Left cardiac atrium (tissue), 4 donors: ENCODE results near the gene IQCM. TPM values are rescaled to one million over a fixed set of nuclear protein-coding genes. Genes with fewer than 3 reads are reported as not detected.

Experiments
- ATAC-seq, 2 donors: fragments of 200-7000 bp; cut with Tn5 transposase; one replicate each; pipeline ENCODE4 v1.9.1; 2020; ENCODE audit warnings: mild to moderate bottlenecking in 2 of 2, moderate library complexity in 2 of 2
- DNase-seq: peaks from one replicate; pipeline ENCODE4 v3.0.0-alpha.2; 2020
- intact Hi-C, 2 donors: fragments of 100-400 bp; cut with DNase I; formaldehyde crosslinking; loops; one replicate each; pipeline versions ENCODE4 v1.14.1 to v1.15.1; 2022 to 2023
- total RNA-seq, 2 donors: library from RNA; stranded (reverse); fragmentation: NEBNext Ultra II Directional; extraction: Animal tissue kit (Norgen Biotek cat#: 25700); gene quantifications; one replicate each; pipeline ENCODE4 v1.2.1, GENCODE V29; 2021
- donor health status: DM: no; HTN: yes; CAD: no.
- donor health status: DM: no; HTN: yes; CAD: no; lungs with severe emphysema.
- donor health status: DM: yes; HTN: yes; CAD: no.
- donor health status: Dilated cardiomyopathy.

IQCM gene
- total RNA-seq, 2 donors from 2014 or later: not detected

- ATAC-seq (no peak), DNase-seq (no peak)
- intact Hi-C loops: no loop called here
Measured at GRCh38 chr4:149785696-149786431, 29.8 kb downstream of the IQCM start.

- DNase-seq: no peak
- no peak for ATAC-seq
- intact Hi-C loops: no loop called here
Measured at GRCh38 chr4:149784018-149784417, 31.6 kb downstream of the IQCM start.

- intact Hi-C loops: no loop called here
- DNase-seq: no peak
- no peak for ATAC-seq
Measured at GRCh38 chr4:149781150-149781549, 34.5 kb downstream of the IQCM start.

GRCh38 chr4:149768477-149768876, 47.2 kb downstream of the IQCM start:
- no peak for ATAC-seq
- intact Hi-C loops: no loop called here
- no peak for DNase-seq

GRCh38 chr4:149766135-149766534, 49.5 kb downstream of the IQCM start:
- ATAC-seq (no peak), DNase-seq (no peak)
- intact Hi-C loops: no loop called here

GRCh38 chr4:149765630-149766029, 50.0 kb downstream of the IQCM start:
- ATAC-seq: no peak
- intact Hi-C loops: no loop called here

GRCh38 chr4:149755969-149756368, 59.7 kb downstream of the IQCM start:
- intact Hi-C loops: no loop called here
- DNase-seq: no peak
- no peak for ATAC-seq

More at GRCh38 chr4:149765630-149766029, 50.0 kb downstream of the IQCM start:
- no peak for DNase-seq

GRCh38 chr4:149754526-149754925, 61.1 kb downstream of the IQCM start:
- intact Hi-C loops: no loop called here
- DNase-seq (no peak), ATAC-seq (no peak)

GRCh38 chr4:149752729-149753128, 62.9 kb downstream of the IQCM start:
- intact Hi-C loops: no loop called here
- ATAC-seq (no peak), DNase-seq (no peak)

- intact Hi-C loops: no loop called here
- DNase-seq (no peak), ATAC-seq (no peak)
Measured at GRCh38 chr4:149751174-149751573, 64.5 kb downstream of the IQCM start.

- ATAC-seq (no peak), DNase-seq (no peak)
- intact Hi-C loops: no loop called here
Measured at GRCh38 chr4:149749784-149750183, 65.9 kb downstream of the IQCM start.

GRCh38 chr4:149747646-149748045, 68.0 kb downstream of the IQCM start:
- no peak for DNase-seq
- ATAC-seq: no peak
- intact Hi-C loops: no loop called here

GRCh38 chr4:149746276-149746675, 69.4 kb downstream of the IQCM start:
- ATAC-seq (no peak), DNase-seq (no peak)
- intact Hi-C loops: no loop called here

- no peak for ATAC-seq
- DNase-seq: no peak
- intact Hi-C loops: no loop called here
Measured at GRCh38 chr4:149741186-149741831, 74.3 kb downstream of the IQCM start.

GRCh38 chr4:149738156-149738555, 77.5 kb downstream of the IQCM start:
- intact Hi-C loops: no loop called here
- DNase-seq (no peak), ATAC-seq (no peak)

GRCh38 chr4:149735796-149736195, 79.8 kb downstream of the IQCM start:
- ATAC-seq: no peak
- DNase-seq: no peak
- intact Hi-C loops: no loop called here

- ATAC-seq (no peak), DNase-seq (no peak)
- intact Hi-C loops: no loop called here
Measured at GRCh38 chr4:149728444-149728843, 87.2 kb downstream of the IQCM start.

- no peak for DNase-seq
- intact Hi-C loops: no loop called here
- no peak for ATAC-seq
Measured at GRCh38 chr4:149727663-149728062, 88.0 kb downstream of the IQCM start.

- ATAC-seq (no peak), DNase-seq (no peak)
- intact Hi-C loops: no loop called here
Measured at GRCh38 chr4:149723065-149723464, 92.6 kb downstream of the IQCM start.

GRCh38 chr4:149719806-149720205, 95.8 kb downstream of the IQCM start:
- DNase-seq (no peak), ATAC-seq (no peak)
- intact Hi-C loops: no loop called here

GRCh38 chr4:149719357-149719756, 96.3 kb downstream of the IQCM start:
- DNase-seq (no peak), ATAC-seq (no peak)
- intact Hi-C loops: no loop called here
